CD4-positive, alpha-beta T cell treated with Interleukin-15 for 1 hour (primary cell): ENCODE measurements around the gene ALDH4A1.

Source experiments
- DNase-seq: peaks from one replicate; pipeline ENCODE4 v3.0.0-alpha.2; 2020

The ALDH4A1 gene

DNA sequence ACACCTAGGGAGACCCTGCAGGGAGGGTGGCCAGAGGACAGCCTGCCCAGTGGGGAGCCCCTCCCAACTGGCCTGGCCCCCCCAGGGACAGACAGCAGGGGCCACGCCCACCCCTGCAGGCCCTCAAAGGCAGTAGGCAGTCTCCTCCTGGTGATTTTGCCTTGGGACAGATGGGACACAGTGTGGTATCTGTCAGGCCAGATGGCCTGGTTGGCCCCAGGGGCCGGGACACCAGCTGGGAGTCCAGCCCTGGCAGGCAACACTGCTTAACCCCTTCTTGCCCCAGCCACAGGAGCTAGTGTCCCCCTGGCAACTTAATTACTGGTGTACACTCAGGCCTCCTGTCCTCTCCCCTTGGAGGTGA, 36.3 kb upstream of the ALDH4A1 start:
- DNase-seq, result no peak

DNA sequence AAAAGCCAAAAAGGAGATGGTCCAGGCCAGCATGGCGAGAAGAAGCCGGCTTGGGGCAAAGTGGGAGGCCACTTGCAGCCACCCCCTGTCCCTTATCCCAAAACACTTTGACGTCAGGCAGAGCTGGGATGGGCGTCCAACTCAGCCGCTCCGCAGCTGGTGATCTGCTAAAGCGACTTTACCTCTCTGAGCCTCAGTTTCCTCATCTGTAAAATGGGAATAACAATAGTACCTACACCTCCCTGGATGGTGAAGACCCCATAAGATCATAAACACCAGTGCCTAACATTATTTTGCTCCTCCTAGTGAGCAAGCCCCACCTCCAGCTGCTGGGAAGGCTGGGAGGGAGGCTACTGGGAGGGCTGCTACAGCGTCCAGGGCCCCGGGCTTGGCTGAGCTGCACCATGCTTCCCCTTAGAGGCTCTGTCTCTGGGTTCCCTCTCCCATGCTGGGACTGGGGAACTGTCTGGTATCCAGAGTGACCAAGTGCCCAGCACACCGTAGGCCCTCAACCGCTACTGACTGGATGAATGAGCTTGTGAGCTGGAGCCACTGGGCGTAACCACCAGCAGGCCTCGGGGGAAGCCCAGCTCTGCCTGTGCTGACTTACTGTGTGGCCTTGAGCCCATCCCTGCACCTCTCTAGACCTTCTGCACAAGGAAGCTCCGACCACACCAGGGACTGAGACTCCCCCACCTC, 35.8 kb upstream of the ALDH4A1 start:
- DNase-seq, result no peak

DNA sequence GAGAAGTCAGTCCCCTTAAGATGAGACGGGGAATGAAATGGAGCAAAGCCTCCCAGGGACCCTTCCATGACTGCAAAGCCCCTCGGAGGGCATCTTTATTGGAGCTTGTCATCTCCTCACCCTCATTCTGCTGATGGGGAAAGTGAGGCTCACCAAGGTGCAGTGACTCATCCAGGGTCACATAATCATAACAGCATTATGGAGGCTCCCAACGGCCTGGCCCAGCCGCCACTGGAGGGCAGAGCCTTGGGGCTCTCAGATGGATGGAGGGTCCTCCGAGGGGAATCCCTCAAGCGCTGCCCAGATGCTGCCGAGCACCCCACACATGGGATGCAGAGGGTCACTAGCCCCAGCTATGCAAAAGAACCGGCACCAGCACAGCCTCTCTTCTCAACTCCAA, 35.2 kb upstream of the ALDH4A1 start:
- no peak for DNase-seq

DNA sequence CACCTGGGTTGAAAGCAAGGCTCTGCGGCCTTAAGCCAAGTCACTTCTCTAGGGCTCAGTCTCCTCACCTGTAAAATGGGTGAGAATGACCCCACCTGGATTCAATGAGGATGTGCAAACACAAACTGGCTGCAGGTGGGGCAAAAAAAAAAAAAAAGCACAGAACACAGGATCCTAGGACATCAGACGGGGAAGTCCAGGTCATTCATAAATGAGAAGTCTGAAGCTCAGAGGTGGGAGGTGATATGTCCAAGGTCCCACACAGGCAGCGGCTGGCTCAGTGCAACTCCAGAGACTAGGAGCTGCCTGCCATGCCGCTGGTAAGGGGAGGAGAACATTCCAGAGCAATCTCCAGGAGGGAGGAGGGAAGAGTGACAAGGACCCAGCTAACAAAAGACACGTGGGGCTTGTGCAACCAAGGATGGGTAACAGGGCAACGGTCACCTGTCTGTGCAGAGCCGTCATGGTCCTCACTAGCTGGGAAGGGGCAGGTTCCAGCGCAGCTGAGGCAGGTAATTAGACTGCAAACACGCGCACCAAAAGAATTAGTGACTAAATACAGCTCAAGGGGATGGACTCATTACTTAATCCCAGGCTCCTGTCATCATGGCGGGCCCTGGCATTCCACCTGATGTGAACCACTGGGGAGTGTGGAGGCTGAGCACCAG, 34.6 kb upstream of the ALDH4A1 start:
- DNase-seq, result no peak

DNA sequence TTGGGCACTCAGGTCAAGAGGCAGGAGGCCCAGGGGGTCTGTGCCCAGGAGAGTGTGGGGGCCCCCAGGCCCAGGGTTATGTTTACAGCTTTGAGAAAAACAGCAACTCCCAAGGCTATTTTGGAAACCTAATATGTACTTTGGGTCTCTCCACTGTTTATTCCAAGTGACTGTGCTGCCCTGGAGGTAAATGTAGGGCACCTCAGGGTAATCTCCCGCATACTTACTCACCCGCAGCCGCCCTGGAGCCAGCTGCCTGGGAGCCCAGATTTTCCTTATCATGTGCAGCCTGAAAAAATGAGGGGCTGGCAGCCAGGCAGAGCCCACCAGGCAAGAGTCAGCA, 34.1 kb upstream of the ALDH4A1 start:
- DNase-seq, result no peak

DNA sequence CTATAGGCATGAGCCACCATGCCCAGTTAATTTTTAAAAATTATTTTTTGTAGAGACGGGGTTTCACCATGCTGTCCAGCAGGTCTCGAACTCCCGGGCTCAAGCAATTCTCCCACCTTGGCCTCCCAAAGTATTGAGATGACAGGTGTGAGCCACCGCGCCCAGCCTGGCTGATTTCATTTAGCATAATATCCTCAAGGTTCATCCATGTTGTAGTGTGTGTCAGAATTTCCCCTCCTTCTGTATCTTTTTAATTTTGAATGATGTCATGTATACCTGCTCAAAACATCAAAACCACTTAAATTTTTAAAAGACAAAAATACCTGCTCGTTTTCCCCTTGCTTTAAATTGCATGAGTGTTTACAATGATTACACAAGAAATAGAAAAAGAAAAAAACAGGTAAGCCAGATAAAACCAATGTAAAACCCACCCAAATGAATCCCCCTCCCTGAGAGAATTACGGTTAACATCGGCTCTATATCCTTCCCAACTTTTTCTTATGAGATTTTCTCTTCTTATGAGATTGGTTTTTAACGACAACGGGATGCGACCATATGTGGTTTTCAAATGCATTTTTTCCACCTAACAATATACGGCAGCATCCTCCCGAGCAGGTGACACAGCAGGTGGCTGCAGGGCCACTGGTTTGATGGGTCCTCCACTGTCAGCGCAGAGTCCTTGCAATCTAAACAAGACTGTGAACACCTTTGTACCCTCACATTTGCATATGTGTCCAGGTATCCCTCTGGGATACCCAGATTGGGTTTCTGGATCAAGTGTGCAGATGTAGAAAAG, 32.0 kb upstream of the ALDH4A1 start:
- no peak for DNase-seq

DNA sequence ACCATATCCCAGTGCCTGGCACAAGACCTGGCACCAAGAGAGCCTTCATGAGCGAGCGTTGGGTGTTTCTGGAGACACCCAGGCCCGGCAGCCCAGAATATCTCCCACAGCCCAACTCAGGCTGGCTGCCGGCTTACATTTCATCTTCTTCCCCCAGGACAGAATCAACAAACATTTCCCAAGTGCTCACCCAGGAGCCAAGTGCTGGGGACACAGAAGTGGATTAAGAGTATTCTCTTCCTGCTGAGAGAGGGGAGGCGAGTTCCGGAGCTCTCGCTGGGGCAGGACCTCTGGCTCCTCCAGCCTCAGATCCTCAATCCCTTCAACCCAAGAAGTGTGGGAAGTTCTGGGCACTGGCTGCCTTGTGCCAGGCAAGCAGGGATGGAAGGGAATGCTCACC, 30.5 kb upstream of the ALDH4A1 start:
- no peak for DNase-seq

DNA sequence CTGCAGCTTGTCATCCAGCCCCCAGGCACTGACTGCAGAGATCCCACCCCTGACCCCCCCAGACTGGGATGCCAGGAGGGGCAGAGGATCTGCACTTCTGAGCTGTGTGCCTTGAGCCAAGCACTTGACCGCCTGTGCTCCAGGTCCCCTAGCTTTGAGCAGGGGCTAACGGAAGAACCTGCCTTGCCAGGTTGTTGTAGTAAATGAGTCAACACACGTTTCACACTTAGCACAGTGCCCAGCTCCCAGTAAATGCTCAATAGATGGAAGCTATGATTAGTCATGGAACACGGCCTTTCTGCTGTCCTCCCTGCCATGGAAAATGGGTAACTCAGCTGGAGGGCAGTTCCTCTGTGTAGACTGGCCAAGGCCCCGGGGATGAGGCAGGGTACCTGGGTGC, 30.0 kb upstream of the ALDH4A1 start:
- no peak for DNase-seq

DNA sequence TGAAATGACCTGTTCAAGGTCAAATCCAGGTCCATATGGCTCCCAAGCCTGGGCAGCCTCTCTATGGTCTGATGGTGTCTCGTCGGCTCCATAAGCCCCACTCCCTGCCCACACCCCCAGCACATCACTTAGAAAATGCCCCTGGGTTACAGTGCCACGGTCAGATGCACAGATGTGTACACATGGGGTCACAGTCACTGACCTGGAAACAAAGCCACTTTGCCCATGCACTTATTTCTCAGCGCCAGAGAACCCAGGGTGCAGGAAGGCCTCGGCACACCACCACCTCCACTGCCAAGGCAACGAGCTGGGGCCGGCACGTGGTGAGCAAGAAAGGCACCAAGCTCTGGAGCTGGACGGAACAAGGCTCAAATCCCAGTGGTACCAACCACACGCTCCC, 29.4 kb upstream of the ALDH4A1 start:
- DNase-seq, result no peak

DNA sequence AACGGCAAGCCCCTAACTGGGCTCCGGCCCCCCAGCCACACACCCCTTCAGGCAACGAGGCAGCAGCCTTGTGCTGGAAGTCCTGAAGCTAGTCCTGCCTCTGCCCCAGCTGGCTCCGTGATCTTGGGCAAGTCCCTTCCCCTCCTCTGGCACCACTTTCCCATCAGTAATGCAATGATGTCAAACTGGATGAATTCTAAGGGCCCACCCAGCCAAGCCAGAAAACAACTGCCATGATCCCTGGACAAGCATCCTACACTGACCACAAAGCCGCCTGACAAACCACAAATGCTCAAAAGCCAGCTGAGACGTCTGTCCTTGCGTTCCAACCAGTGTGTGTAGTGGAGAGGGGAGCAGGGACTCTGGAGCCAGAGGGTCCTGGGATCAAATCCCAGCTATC, 27.3 kb upstream of the ALDH4A1 start:
- no peak for DNase-seq

DNA sequence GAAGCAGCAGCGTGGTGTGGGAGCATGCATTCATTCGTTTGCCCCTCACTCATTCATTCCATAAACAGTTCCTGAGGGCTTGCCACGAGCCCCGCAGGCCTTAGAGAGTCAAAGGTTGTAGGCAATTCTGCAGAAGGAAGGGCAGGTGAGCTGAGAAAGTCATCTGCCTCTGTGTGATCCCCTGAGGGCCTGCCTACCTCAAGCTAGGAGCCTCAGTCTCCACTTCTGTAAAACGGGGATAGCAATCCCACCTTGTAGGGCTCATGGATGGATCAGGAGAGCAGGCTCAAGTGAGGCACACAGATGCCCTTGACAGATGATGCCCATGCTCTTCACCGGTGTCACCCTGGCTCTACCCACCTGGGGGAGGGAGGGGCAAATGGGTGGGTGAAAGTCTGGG, 26.6 kb upstream of the ALDH4A1 start:
- no peak for DNase-seq

DNA sequence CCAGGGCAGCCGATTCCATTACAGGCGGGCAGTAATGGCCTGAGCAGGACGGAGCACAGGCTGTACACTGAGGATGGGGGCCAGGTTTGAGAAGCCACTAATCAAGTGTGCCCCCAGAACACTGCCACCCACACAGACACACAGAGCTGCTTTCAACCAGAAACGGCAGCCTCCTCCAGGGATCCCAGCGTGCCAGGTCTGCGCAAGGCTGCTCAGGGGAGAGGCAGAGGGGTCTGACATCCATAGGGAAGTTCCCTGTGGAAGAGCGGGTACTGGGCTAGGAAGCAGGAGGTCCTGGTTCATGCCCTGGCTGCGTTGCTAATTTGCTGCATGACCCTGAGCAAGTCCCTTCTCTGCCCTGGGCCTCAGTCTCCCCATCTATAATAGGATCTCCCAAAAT, 26.1 kb upstream of the ALDH4A1 start:
- no peak for DNase-seq

DNA sequence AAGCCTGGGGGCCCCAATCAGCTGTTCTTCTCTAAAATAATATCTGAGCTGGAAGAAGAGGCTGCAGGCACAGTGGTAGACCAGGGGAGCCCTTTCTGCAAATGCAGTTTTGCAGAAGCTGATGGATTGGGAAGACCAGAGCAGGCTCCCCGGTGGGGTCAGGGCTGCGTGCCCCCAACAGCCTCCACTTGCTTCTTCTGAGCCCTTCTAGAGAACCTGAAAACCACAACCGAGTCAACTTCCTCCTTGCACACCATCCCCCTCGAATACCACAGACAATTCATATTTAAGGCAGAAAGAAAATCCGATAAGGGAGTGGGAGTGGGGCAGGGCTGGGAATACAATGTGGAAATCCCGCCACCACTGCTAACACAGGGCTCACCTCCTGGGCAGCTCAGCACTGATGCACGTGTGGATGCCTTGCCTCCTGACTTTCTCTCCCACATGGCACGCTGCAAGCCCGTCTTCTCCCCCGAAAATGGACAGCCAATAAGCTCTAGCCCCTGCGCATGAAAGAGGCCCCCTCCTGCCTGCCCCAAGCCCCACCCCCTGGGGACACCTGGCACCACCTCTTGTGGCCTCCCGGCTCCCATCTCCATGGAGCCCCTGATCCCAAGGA, 25.4 kb upstream of the ALDH4A1 start:
- no peak for DNase-seq

DNA sequence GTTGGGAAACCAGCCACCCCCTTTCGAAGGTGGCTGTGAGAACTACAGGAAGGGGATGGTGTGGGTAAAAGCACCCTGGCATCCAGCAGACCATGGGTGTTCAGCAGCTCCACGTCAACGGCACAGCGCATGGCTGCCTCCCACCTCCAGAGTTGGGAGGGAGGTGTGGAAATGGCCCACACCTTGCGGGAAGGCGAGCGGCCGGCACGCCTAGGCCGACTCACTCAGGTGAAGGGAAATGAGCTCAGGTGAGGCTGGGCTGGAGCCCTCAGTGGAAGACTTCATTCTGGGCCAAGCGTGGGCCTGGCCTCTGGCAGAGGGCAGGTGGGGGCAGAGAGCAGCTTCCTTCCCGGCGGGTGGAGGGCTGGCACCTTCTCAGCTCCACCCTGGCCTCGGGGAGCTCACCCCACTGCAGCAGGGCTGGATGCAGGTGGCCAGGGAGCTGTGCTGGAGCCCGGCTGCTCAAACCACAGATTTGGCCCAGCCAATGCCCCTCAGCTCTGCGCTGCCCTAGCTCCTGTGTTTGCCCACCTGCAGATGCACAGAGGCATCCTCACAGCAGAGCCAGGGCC, 24.8 kb upstream of the ALDH4A1 start:
- no peak for DNase-seq

DNA sequence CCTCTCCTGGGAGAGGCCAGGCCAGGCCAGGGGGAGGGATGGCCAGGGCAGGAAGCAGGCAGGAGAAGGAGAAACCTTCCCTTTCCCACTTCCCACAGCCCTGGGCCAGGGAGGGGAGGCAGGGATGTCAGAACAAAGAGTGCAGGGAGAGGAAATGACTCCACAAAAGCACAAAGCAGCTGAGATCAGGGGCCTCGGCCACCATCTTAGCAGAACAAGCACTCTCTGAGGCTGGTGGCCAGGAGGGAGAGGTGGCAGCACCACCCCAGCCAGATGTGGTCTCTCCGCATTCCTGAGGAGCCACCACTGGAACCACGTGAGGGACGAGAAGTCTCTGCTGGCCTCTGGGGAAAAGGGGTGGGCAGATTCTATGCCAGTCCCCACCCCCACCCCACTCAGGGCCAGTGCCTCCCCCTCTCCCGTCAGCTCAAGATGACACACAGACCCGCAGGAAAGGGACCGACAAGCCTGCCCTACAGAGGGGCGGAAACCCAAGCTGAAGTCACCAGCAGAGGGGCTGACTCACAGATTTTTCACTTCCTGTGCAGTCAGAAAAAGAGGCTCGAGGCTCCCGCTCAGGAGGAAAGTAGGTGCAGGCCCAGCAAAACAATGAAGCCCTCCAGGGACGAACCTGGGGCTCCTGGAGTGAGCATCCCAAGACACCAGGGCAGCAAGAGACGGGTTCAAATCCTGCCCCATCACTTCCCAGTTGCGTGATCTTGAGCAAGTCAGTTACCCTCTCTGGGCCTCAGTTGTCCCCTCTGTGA, 24.1 kb upstream of the ALDH4A1 start:
- DNase-seq, result peak; percentile 89

DNA sequence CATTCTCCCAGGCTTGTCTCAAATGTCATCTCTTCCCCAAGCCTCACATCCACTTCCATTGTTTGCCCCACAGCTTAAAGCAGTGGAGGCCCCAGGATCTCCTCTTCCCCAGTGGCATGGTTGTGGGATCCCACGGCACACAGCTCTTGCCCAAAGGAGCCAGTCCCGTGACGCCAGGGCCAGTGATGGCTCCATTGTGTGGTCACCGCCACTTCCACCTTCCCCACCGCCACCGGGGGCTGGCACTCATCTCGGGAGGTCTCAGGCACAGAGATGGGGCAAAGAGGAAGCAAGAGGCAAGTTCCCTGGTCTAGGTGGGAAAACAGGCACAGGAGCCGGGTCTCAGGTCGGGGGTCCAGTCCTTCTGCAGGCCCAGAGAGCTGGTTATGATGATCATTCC, 22.9 kb upstream of the ALDH4A1 start:
- DNase-seq, result no peak

DNA sequence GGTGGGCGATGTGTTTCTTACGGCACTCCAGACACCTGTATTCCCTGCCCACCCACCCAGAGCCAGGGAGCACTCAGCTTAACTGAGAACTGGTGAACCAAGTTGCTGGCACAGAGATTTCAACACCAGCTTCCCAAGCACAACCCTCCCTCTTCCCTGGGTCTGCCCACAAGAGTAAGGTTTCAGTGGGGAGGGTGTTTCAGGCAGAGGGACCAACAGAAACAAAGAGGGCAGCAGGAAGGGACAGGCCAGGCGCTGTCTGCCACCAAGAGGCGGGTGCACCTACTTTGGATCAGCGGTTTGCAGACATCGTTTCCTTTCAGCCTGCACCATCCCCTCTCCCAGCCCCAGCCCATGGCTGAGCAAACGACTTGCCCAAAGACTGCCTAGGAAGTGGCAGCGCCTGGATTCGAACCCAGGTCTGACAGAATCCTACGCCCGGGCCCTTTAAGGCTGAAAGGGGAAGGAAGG, 21.9 kb upstream of the ALDH4A1 start:
- DNase-seq, result no peak

DNA sequence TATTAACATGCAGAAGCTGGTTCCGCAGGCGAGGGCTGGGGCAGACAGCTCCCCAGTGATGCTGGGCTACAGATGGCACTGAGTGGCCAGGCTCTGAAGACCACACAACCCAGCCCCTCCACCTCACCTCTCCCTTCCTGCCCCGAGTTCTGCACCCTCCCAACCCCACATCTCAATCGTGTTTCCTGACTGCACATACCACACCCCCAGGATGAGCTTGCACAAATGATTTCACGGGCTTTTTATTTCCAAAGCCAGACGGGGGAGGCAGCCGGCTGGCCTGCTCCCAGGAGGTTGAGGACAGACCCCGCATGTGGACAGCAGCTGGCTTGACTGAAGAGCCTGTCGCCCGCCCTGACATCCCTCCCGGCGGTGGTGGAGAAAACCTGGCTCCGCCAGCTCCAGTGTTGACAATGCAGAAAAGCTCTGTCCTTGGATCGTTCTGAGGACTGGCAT, 21.4 kb upstream of the ALDH4A1 start:
- peak; percentile 34 for DNase-seq

DNA sequence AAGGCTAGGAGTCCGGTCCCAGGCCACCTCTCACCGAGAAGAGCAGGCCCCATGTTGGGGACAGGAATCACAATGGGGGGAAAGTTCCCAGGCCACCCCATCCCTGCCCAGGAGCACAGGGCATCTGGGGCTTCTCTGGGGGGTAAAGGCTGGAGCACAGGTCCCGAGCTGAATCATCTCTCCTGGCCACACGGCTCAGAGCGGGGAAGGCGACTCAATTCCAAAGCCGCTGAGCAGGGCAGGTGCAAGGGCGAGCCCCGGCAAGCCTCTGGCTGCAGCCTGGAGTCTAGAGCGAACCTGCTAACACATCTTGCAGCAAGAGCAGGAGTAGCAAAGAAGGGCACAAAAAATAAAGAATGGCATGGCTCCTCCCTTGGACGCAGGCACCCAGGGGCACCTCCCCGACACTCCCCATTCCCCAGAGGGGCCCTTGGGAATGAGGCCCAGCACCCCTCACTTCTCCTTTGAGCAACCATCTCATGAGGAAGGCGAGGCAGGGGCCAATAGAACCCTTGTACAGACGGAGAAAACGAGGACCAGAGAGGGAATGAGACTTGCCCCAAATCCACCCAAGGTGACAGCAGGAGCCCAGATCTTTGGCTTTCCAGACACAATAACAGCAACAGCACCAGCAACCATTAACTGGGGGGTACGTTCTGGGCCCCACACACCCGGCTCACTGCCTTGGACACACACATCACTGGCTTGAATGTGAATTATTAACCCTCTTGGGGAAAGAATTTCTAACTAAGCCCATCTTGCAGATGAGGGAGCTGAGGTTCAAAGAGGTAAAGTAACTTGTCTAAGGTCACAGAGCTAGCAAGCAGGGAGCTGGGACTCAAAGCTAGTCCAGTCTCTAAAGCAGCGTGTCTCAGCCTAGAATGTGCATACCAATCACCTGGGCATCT, 20.7 kb upstream of the ALDH4A1 start:
- no peak for DNase-seq

DNA sequence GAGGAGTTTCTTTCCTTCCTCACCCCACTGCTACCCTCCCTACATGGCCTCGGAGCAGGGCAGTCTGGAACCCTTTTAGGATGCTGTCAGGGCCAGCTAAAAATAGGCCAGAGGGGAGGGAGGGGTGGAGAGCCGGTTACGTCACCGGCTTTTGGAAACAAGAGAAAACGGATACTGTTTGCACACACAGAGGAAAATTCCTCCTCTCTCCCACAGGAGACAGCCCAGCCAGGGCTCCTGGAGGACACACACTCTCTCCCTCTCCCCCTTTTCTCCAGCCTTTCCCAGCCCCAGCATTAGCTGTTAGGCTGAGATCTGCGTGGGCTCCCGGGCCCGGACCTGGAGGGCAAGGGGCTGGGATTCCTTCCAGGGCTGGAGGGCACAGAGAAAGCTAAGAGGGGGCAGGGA, 20.0 kb upstream of the ALDH4A1 start:
- DNase-seq, result no peak

DNA sequence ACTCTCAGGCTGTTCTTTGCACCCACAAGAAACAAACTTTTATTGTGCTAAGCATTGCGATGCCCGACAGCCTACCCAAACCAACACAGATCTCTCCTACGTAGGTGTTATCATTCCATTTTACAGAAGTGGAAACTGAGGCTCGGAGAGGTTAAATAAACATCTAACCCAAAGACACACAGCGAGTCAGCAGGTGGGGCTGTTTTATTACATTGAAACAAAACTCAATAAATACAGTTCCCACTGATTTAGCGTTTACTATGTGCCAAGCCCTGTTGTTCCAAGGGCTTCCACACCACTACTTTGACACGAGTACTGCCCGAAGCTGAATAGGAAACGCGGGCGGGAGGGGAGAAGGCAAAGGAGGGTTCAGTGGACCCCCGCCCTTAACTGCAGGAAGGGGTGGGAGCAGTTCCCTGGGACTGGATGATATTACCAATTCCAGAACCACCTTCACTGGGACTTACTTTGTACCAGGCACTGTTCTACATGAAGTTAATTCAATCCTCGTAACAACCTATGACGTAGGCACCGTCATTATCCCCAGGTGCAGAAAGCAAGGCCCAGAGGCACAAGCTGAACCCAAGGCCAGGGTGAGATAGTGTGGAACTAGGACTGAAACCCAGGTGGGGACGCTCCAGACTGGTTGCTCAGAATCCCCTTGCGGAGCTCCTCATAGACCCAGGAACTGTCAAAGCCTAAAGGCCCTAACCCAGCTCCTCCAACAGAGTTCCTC, 19.3 kb upstream of the ALDH4A1 start:
- DNase-seq, result no peak
